ENCODE data around the gene ADAM19.

DNA sequence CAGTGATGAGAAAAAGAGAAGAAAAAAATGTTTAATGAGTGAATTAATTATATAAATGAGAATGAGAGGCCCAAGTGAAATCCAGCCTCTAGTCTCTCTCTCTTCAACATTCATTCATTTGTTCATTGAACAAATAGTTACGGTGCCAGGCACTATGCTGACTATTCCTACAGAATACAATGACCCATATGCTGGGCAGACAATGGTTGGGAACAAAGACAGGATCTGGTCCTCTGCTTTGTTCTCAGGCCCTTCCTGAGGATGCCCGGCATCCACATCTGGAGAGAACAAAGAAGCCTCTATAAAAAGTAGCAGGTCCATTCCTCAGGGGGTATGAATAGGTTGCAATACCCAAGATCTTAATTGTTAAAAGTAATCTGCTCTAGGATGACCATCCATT lies 6.9 kb downstream of the ADAM19 start:
- TF ChIP-seq CTCF (IDR thresholded peaks at IDR 0.05) (no peak), POLR2A (IDR thresholded peaks at IDR 0.05) (no peak)

Data from Peyer's patch (tissue), 4 donors.